ELF-1 (cell line): ENCODE data around the gene WDFY4.

Experiments
- DNase-seq: peaks from one replicate; pipeline ENCODE4 v3.0.0-alpha.2; 2016; ENCODE audit warnings: low read depth, low spot score

WDFY4 gene

GRCh38 chr10:48904861-48905260 lies 220.2 kb downstream of the WDFY4 start:
- DNase-seq = no peak

GRCh38 chr10:48905311-48905710 lies 220.6 kb downstream of the WDFY4 start:
- DNase-seq = no peak

- DNase-seq = no peak
Measured at GRCh38 chr10:48906841-48907240, 222.2 kb downstream of the WDFY4 start.

- DNase-seq = no peak
Measured at GRCh38 chr10:48907730-48908129, 223.1 kb downstream of the WDFY4 start.

- DNase-seq = no peak
Measured at GRCh38 chr10:48910548-48910947, 225.9 kb downstream of the WDFY4 start.

DNA sequence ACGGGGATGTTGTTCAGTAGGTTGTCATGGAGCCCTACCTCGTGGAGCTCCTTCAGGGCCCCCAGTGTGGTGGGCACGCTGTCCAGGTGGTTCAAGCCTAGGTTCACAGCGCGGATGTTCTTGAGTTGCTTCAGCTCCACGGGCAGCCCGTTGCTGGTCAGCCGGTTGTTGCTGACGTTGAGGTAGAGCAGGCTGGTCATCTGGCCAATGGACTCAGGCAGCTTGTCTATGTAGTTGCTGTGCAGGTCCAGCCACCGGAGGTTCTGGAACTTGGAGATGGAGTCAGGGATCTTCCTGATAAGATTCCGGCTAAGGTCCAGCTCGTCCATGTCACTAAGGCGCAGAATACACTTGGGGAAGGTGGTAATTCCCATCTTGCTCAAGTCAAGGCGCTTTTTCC lies 229.0 kb downstream of the WDFY4 start:
- no peak for DNase-seq

DNA sequence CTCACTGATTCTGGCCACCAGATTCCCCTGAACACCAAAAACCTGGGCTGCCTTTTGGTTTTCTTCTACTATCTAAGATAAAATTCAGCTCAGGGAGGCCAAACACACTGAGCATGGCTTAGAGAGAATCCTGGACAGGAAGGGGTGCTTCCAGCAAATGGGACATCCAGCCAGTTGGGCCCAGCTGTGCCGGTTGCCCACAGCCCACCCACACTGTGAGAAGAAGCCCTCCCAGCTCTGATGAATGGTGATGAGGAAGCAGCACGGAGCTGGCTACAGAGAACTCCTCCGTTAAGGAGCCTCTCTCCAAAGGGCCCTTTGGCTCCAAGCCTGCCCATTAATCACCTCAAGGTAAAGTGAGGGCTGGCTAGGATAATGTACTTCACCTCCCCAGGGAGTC lies 239.1 kb downstream of the WDFY4 start:
- no peak for DNase-seq

- DNase-seq = no peak
Measured at GRCh38 chr10:48924988-48925387, 240.3 kb downstream of the WDFY4 start.

DNA sequence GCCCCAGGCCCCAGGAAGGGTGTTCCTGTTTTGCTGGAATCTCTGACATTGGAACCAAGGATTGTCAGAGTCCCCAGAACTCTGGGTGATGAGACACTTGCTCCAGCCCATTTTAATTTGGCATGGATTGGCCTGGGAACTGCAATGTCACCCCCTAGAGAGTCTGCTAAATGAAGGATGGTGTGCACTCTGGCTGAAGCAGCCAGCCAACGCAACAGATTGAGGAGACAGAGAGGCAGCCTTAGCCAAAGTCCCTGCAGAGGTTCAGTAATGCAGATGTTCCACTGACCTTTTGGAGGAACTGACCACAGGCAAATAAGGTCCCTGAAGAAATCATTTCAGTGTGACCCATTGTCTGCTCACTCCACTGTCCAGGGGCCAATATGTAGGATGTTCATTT lies 241.6 kb downstream of the WDFY4 start:
- DNase-seq = no peak

- DNase-seq = no peak
Measured at GRCh38 chr10:48926764-48927540, 242.3 kb downstream of the WDFY4 start.

DNA sequence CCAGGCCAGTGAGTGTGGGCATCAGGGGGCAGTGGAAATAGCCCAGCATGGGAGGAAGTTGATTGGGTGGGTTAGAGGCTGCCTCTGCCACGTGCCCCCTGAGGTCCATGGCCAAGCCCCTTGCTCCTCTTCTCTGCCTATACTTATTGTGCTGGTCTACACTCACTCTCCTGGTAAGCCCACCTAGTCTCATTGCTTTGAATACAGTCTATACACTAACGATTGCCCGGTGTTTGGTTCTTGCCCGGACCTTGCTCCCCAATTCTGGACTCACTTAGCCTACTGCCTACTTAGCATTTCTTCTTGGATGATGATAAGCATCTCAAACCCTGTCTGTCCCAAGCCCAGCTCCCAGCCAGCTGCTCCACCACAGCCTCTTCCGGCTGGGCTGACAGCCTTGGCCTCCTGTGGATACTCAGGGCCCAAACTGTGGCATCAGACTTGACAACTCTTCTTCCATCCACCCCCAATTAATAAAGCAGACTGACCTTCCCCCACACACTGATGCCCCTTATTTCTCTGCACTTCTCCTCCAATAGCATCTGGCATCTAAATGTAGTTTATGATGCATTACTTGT lies 244.8 kb downstream of the WDFY4 start:
- DNase-seq = no peak

DNA sequence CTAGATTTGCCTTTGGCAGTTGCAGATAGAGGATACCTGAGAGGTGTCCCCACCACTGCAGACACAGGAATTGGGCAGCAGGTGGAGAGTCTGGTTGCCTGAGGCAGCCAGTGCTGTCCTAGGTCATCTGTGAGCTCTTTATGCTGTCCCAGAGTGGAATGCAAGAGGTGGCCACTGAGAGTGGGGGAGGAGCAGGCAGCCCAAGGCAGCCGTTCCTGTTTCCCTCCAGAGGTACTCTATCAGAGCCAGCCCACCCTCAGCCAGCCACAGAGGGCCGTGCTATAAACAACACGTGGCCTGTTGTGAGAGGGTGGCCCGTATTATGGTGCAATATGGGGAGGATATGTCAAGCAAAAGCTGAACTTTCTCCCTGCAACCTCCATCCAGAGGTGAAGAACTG lies 246.5 kb downstream of the WDFY4 start:
- DNase-seq = peak; percentile 94

- DNase-seq = no peak
Measured at GRCh38 chr10:48932831-48933664, 248.4 kb downstream of the WDFY4 start.

DNA sequence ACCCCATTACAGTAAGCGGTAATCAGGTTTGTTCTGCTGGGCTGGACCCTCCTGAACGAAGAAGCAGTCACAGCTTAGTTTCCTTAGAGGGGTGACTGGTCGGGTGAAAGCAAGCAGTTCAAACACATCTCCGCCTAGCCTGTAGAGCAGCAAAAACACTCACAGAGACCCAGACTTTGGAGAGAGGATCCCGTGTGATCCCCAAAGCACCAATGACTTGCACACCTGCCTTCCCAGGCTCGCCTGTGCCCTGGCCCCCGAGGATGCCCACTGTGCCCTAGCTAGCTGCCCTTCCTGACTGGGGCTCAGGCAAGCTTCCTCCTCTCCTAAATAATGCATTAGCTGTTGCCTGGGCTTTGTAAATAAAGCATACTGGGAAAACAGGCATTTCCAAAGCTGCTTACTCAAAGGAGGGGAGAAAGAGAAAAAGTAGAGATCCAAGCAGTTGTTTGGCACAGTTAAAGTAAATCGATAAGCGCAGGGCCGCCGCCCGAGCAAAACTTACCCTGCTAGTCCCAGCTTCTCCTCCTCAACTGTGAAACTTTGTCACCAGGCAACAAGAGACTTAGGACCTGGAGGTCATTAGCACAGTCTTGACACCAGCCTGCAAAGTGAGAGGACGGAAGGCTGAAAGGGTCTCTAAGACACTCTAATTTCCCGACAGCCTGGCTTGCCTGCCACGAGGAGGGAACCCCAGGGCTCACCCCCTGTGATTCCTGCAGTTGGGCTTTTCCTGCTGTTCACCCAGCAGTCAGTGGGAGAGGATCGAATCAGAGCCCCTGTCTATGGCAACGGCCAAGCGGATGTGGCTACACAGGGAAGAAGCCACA lies 250.2 kb downstream of the WDFY4 start:
- peak; percentile 35 for DNase-seq

DNA sequence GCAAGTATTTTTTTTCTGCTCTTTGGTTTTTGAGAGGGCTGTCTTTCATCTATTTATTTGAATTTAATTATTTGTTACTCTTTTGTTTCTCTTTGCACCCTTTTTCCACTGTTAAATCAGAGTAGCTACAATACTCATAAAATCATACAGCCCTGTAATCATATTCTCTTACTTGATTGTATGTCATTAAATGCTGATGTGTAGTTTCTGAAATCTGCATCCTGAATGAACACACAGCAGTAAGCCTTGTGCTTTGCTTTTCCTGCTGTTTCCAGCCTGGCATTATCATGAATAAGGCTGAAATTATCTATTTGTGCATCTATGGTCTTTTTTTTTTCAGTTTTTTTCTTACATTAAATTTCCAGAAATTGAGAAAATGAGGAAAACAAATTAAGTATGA lies 250.9 kb downstream of the WDFY4 start:
- no peak for DNase-seq

DNA sequence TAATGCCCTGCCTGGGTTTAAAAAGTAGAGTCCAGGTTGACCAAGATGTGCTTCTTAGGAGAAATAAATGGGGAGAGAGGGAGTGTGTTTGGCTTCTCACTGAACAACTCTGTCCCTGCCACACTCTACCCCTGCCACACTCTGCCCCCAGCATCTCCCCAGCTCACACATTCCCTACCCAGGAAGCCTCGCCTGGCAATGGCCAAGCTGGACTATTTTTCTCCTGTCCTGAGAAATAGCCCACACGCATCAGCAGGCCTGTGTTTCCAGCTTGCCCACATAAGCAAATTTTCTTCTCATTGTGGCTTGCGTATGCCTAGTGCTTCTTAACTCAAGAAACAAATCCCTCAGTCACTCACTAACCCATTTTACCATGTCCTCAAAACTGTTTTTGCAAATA lies 253.1 kb downstream of the WDFY4 start:
- no peak for DNase-seq

DNA sequence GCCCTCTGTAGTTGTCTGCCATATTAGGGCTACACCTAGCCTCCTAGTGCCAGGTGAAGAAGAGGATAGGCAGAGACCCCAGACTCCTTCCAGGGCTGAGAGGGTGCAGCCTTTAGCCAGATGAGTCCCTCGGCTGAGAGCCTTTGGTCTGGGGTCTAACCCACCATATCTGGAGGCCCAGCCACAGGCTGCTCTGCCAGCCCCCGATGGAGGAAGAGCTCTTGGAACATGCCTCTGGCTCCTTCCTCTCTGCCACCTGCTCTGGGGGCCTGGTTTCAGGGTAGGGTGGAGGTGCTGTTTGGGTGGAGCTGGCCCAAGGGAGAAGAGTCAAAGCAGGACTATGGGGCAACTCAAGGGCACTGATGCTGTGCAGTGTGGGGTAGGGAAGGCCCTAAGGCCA lies 253.6 kb downstream of the WDFY4 start:
- DNase-seq = no peak

DNA sequence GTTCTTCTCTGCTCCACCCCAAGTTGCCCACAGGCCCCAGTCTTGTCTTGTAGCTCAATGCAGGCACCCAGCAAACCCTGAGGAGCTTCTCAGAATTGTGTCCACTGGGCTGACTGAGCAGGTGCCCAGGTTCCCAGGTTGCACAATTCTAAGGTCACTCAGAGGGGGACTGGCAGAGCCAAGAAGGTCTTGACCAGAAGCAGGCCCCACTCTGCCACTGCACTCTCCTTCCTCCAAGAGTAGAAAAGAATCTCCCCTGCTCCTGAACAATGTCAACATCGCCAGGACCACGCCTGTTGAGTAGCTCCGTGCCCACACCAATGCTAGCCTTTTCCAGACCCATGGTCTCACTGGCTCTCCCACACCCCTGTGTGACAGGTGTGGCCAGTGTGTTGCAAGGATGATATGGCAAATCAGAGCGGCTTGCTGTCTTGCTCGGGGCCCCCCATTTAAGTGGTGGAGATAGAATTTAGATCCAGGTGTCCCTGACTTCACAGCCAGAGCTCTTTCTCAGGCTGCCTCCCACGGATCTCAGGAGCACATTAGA lies 254.4 kb downstream of the WDFY4 start:
- DNase-seq = no peak

GRCh38 chr10:48939790-48940325 lies 255.2 kb downstream of the WDFY4 start, which contains the start of gene LRRC18:
TSS of gene LRRC18 (minus strand) at chr10:48939840. CDS start at chr10:48914155, 25,685 bp downstream.
- DNase-seq = no peak

- no peak for DNase-seq
Measured at GRCh38 chr10:48940372-48940771, 255.7 kb downstream of the WDFY4 start.

DNA sequence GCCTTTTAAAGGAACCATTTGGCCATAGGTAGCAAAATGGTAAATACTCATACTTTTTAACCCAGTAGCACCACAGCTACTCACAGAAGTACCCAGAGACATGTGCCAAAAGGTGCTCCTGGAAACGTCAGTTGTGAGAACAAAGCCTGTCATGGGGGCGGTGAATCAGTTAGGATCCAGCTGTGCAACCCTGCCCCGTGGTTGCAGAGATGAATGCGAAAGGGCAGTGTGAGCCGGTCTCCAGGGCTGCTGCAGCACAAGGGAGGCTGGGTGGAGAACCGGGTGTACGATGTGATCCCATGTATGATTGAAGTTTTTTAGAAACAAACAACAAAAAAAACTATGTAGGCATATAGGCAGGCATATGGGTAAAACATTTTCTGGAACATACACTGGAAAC lies 256.3 kb downstream of the WDFY4 start:
- peak; percentile 49 for DNase-seq
